ENCODE data around the gene SLC24A3. TPM values are rescaled to one million over a fixed set of nuclear protein-coding genes. Genes with fewer than 3 reads are reported as not detected.

The SLC24A3 gene
- total RNA-seq, 1 experiment from 2014 or later = 0.14 TPM

GRCh38 chr20:19308146-19308545 is 95.7 kb downstream of the SLC24A3 start:
- TF ChIP-seq CTCF (IDR thresholded peaks at IDR 0.05; ENCODE audit: insufficient read depth in 1 of 2, low read depth in 1 of 2, low read length in 1 of 2, severe bottlenecking in 1 of 2, unreplicated experiment in 1 of 2) = no peak
- Histone ChIP-seq H3K4me1 (no peaks in the 10 kb centered on the region), H3K4me3 (ENCODE audit: low read depth, low read length) (no peak overlapping the region), H3K9me3 (no peaks in the 10 kb centered on the region), H3K27me3 (replicated peaks; ENCODE audit: control insufficient read depth, insufficient read depth, low read length) (no peaks in the 10 kb centered on the region), H3K36me3 (ENCODE audit: control insufficient read depth, insufficient read depth, low read length) (no peaks in the 10 kb centered on the region)
- Mint-ChIP-seq H3K36me3 (ENCODE audit: insufficient read depth, unreplicated experiment) (no peaks in the 10 kb centered on the region), H3K4me1 (ENCODE audit: low read depth, unreplicated experiment) (no peaks in the 10 kb centered on the region), H3K9me3 (ENCODE audit: unreplicated experiment) (no peaks in the 10 kb centered on the region), H3K4me3 (ENCODE audit: unreplicated experiment) (no peak overlapping the region), H3K27me3 (ENCODE audit: insufficient read depth, unreplicated experiment) (no peaks in the 10 kb centered on the region), H3K27ac (ENCODE audit: unreplicated experiment) (no peak overlapping the region)
- intact Hi-C loops (cut with micrococcal nuclease; ENCODE audit: unreplicated experiment) = no loop called here
- ChIA-PET CTCF (no interaction called here), POLR2A (no interaction called here)
- no TSS peak for BruUV-seq (replicated peaks)
- DNase-seq = no peak

GRCh38 chr20:19310541-19310940 is 98.1 kb downstream of the SLC24A3 start:
- no peaks in the 10 kb centered on the region for H3K36me3 Mint-ChIP-seq (ENCODE audit: insufficient read depth, unreplicated experiment)
- ChIA-PET CTCF (no interaction called here), POLR2A (no interaction called here)
- H3K4me3 Mint-ChIP-seq (ENCODE audit: unreplicated experiment) = no peak overlapping the region
- H3K27me3 ChIP-seq (replicated peaks; ENCODE audit: control insufficient read depth, insufficient read depth, low read length) = no peaks in the 10 kb centered on the region
- no peaks in the 10 kb centered on the region for H3K27me3 Mint-ChIP-seq (ENCODE audit: insufficient read depth, unreplicated experiment)
- H3K4me1 Mint-ChIP-seq (ENCODE audit: low read depth, unreplicated experiment) = no peaks in the 10 kb centered on the region
- H3K36me3 ChIP-seq (ENCODE audit: control insufficient read depth, insufficient read depth, low read length) = no peaks in the 10 kb centered on the region
- no peaks in the 10 kb centered on the region for H3K4me1 ChIP-seq
- H3K9me3 Mint-ChIP-seq (ENCODE audit: unreplicated experiment) = no peaks in the 10 kb centered on the region
- intact Hi-C loops (cut with micrococcal nuclease; ENCODE audit: unreplicated experiment) = no loop called here
- TF ChIP-seq CTCF (IDR thresholded peaks at IDR 0.05; ENCODE audit: insufficient read depth in 1 of 2, low read depth in 1 of 2, low read length in 1 of 2, severe bottlenecking in 1 of 2, unreplicated experiment in 1 of 2) = no peak
- no peak overlapping the region for H3K27ac Mint-ChIP-seq (ENCODE audit: unreplicated experiment)
- no TSS peak for BruUV-seq (replicated peaks)
- no peak for DNase-seq
- no peaks in the 10 kb centered on the region for H3K9me3 ChIP-seq
- no peak overlapping the region for H3K4me3 ChIP-seq (ENCODE audit: low read depth, low read length)

GRCh38 chr20:19313342-19314069 is 101.1 kb downstream of the SLC24A3 start:
- BruUV-seq (replicated peaks) = no TSS peak
- POLR2A ChIA-PET = no interaction called here

More at GRCh38 chr20:19313342-19314069, 101.1 kb downstream of the SLC24A3 start:
- TF ChIP-seq CTCF (IDR thresholded peaks at IDR 0.05; ENCODE audit: insufficient read depth in 1 of 2, low read depth in 1 of 2, low read length in 1 of 2, severe bottlenecking in 1 of 2, unreplicated experiment in 1 of 2) = no peak
- Mint-ChIP-seq H3K27me3 (ENCODE audit: insufficient read depth, unreplicated experiment) (no peaks in the 10 kb centered on the region), H3K36me3 (ENCODE audit: insufficient read depth, unreplicated experiment) (no peaks in the 10 kb centered on the region), H3K4me3 (ENCODE audit: unreplicated experiment) (no peak overlapping the region), H3K27ac (ENCODE audit: unreplicated experiment) (no peak overlapping the region), H3K4me1 (ENCODE audit: low read depth, unreplicated experiment) (no peaks in the 10 kb centered on the region), H3K9me3 (ENCODE audit: unreplicated experiment) (no peaks in the 10 kb centered on the region)
- Histone ChIP-seq H3K4me1 (0 out of 2 replicates have a peak, but pooled peaks cover 6% of the 10 kb centered on the region), H3K36me3 (ENCODE audit: control insufficient read depth, insufficient read depth, low read length) (no peaks in the 10 kb centered on the region), H3K27me3 (replicated peaks; ENCODE audit: control insufficient read depth, insufficient read depth, low read length) (no peaks in the 10 kb centered on the region), H3K9me3 (no peaks in the 10 kb centered on the region), H3K4me3 (ENCODE audit: low read depth, low read length) (no peak overlapping the region)
- no peak for DNase-seq
- CTCF ChIA-PET = no interaction called here
- intact Hi-C loops (cut with micrococcal nuclease; ENCODE audit: unreplicated experiment) = no loop called here
